ENCODE measurements around the gene HECTD2.
"Not testable (repeated sequence)": the region's sequence is repeated elsewhere in the genome, so short reads cannot be mapped to it uniquely, and the experiment has no call there.

HECTD2 gene

DNA sequence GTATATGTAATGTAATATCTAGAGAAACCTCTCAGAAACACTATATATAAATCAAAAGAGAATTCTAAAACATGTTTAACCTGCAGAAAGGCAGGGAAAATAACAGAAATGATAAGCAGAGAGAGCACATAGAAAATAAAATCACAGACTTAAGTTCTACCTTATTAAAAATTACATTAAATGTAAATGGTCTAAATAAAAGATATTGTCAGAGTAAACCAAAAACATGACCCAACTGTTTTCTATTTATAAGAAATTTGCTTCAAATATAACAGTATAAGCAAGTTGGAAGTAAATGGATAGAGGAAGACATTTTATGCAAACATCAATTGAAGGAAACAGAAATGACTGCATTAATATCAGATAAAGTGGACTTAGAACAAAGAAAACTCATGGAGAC lies 43.4 kb downstream of the HECTD2 start:
- Histone ChIP-seq H3K27ac (no peak overlapping the region), H3K9me3 (no peaks in the 10 kb centered on the region), H3K4me3 (ENCODE audit: low read depth in 1 of 2, low read length in 1 of 2) (no peak overlapping the region), H3K27me3 (no peaks in the 10 kb centered on the region), H3K36me3 (no peaks in the 10 kb centered on the region), H3K4me1 (ENCODE audit: control insufficient read depth in 1 of 2, insufficient read depth in 1 of 2, low read depth in 1 of 2, low read length in 1 of 2) (no peaks in the 10 kb centered on the region)
- TF ChIP-seq CTCF (IDR thresholded peaks at IDR 0.05) = no peak

DNA sequence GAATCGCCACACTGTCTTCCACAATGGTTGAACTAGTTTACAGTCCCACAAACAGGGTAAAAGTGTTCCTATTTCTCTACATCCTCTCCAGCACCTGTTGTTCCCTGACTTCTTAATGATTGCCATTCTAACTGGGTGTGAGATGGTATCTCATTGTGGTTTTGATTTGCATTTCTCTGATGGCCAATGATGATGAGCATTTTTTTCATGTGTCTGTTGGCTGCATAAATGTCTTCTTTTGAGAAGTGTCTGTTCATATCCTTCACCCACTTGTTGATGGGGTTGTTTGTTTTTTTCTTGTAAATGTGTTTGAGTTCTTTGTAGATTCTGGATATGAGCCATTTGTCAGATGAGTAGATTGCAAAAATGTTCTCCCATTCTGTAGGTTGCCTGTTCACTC lies 45.0 kb downstream of the HECTD2 start:
- H3K4me3 ChIP-seq (ENCODE audit: low read depth in 1 of 2, low read length in 1 of 2); H3K36me3 ChIP-seq; H3K9me3 ChIP-seq; H3K4me1 ChIP-seq (ENCODE audit: control insufficient read depth in 1 of 2, insufficient read depth in 1 of 2, low read depth in 1 of 2, low read length in 1 of 2); H3K27ac ChIP-seq; H3K27me3 ChIP-seq: not testable (repeated sequence)

- Histone ChIP-seq H3K4me1 (ENCODE audit: control insufficient read depth in 1 of 2, insufficient read depth in 1 of 2, low read depth in 1 of 2, low read length in 1 of 2) (no peaks in the 10 kb centered on the region), H3K4me3 (ENCODE audit: low read depth in 1 of 2, low read length in 1 of 2) (no peak overlapping the region), H3K36me3 (no peaks in the 10 kb centered on the region), H3K9me3 (no peaks in the 10 kb centered on the region), H3K27ac (no peak overlapping the region), H3K27me3 (no peaks in the 10 kb centered on the region)
- TF ChIP-seq CTCF (IDR thresholded peaks at IDR 0.05) = no peak
These were observed 50.5 kb downstream of the HECTD2 start for GRCh38 chr10:91460681-91461080.

GRCh38 chr10:91462423-91462822 lies 52.3 kb downstream of the HECTD2 start:
- no peak for TF ChIP-seq CTCF (IDR thresholded peaks at IDR 0.05)
- no peaks in the 10 kb centered on the region for H3K9me3 ChIP-seq
- no peaks in the 10 kb centered on the region for H3K36me3 ChIP-seq

DNA sequence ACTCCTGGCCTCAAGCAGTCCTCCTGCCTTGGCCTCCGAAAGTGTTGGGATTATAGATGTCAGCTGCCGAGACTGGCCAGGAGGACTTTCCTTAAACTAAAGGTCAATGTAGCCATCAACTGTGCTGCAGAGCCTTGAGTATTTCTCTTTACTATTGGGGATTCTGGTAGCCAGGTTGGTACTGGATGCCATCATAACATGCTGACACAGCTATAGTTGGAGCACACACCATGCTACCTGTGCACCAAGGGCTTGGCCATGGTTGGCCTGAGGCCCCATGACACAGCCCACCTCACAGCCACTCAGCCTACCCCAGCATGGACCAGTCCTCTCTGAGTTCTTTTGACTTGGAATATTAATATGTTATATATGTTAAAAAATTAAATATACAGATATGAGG lies 54.4 kb downstream of the HECTD2 start:
- H3K27me3 ChIP-seq = no peaks in the 10 kb centered on the region
- H3K4me1 ChIP-seq (ENCODE audit: control insufficient read depth in 1 of 2, insufficient read depth in 1 of 2, low read depth in 1 of 2, low read length in 1 of 2) = no peaks in the 10 kb centered on the region
- H3K4me3 ChIP-seq (ENCODE audit: low read depth in 1 of 2, low read length in 1 of 2) = no peak overlapping the region
- H3K27ac ChIP-seq = no peak overlapping the region
- no peak for TF ChIP-seq CTCF (IDR thresholded peaks at IDR 0.05)
- no peaks in the 10 kb centered on the region for H3K9me3 ChIP-seq
- H3K36me3 ChIP-seq = no peaks in the 10 kb centered on the region

More at GRCh38 chr10:91462423-91462822, 52.3 kb downstream of the HECTD2 start:
- Histone ChIP-seq H3K27ac (no peak overlapping the region), H3K4me1 (ENCODE audit: control insufficient read depth in 1 of 2, insufficient read depth in 1 of 2, low read depth in 1 of 2, low read length in 1 of 2) (no peaks in the 10 kb centered on the region), H3K27me3 (no peaks in the 10 kb centered on the region), H3K4me3 (ENCODE audit: low read depth in 1 of 2, low read length in 1 of 2) (no peak overlapping the region)

DNA sequence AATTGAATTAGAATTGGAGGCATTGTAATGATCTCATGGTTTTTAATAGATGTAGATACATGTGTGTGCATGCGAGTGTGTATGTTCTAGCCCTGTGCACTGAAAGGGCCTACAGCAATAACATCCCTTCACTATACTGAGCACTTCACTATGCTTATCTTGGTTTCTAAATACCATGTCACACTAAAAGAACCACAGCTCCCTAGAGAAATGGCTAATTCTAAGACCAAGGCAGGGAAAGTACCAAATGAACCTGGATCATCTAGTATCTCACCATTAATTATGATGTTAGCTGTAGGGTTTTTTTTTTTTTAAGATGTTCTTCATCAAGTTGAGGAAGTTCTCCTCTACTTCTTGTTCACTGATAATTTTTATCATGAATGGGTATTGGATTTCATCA lies 55.1 kb downstream of the HECTD2 start:
- H3K27ac ChIP-seq = no peak overlapping the region
- H3K27me3 ChIP-seq = no peaks in the 10 kb centered on the region
- no peak for TF ChIP-seq CTCF (IDR thresholded peaks at IDR 0.05)
- H3K4me3 ChIP-seq (ENCODE audit: low read depth in 1 of 2, low read length in 1 of 2) = no peak overlapping the region
- no peaks in the 10 kb centered on the region for H3K4me1 ChIP-seq (ENCODE audit: control insufficient read depth in 1 of 2, insufficient read depth in 1 of 2, low read depth in 1 of 2, low read length in 1 of 2)
- no peaks in the 10 kb centered on the region for H3K36me3 ChIP-seq
- H3K9me3 ChIP-seq = no peaks in the 10 kb centered on the region

Measured in neutrophil (primary cell).